ENCODE results near the gene ABCB11. TPM values are rescaled to one million over a fixed set of nuclear protein-coding genes. Genes with fewer than 3 reads are reported as not detected.

Gene ABCB11
- total and polyA plus RNA-seq, 2 of the 4 experiments (the other 2 are of a cell fraction) = not detected

GRCh38 chr2:168997118-168997521, 34.0 kb downstream of the ABCB11 start:
- TF ChIP-seq BHLHE40 (IDR thresholded peaks at IDR 0.05; ENCODE audit: low read depth, low read length) = no peak
- TF ChIP-seq MXI1 (IDR thresholded peaks at IDR 0.05; ENCODE audit: borderline replicate concordance, low read depth, low read length) = no peak
- no peak for TF ChIP-seq RFX5 (IDR thresholded peaks at IDR 0.05; ENCODE audit: low read depth, low read length)
- no peak for TF ChIP-seq CHD1 (IDR thresholded peaks at IDR 0.05; ENCODE audit: low read depth, low read length)
- TF ChIP-seq FOS (IDR thresholded peaks at IDR 0.05; ENCODE audit: low read depth, low read length) = no peak
- TF ChIP-seq MAZ (IDR thresholded peaks at IDR 0.05; ENCODE audit: borderline replicate concordance, low read depth, low read length) = no peak
- no peak for TF ChIP-seq SMC3 (IDR thresholded peaks at IDR 0.05; ENCODE audit: low read depth, low read length)
- no peak overlapping the region for H4K91ac ChIP-seq (ENCODE audit: insufficient read depth, low read depth, low read length)
- no peaks in the 10 kb centered on the region for H3K79me1 ChIP-seq (ENCODE audit: low read depth in 1 of 2, low read length in 2 of 2)
- no peak overlapping the region for H3K18ac ChIP-seq (ENCODE audit: low read depth, low read length)
- H2BK20ac ChIP-seq (ENCODE audit: low read depth, low read length) = no peak overlapping the region
- no peak overlapping the region for H3K56ac ChIP-seq (ENCODE audit: extremely low read depth, insufficient read depth, low read length)
- H3K4ac ChIP-seq (ENCODE audit: low read depth, low read length) = no peak overlapping the region
- no peak for ATAC-seq (ENCODE audit: low read depth)
- no peaks in the 10 kb centered on the region for H3K9me3 ChIP-seq (ENCODE audit: control insufficient read depth, insufficient read depth, low read length)
- no peaks in the 10 kb centered on the region for H4K20me1 ChIP-seq (ENCODE audit: insufficient read depth, low read length)
- dilution Hi-C loops (cut with HindIII; ENCODE audit: low sequenced_read_pairs, unreplicated experiment) (no loop called here), in situ Hi-C loops (cut with MboI; ENCODE audit: low sequenced_read_pairs) (no loop called here), intact Hi-C loops (cut with micrococcal nuclease) (no loop called here)
- no peak overlapping the region for H2BK120ac ChIP-seq (ENCODE audit: low read depth, low read length)
- H4K8ac ChIP-seq (ENCODE audit: low read depth in 2 of 2, low read length in 2 of 2) = no peak overlapping the region
- no peak overlapping the region for H2BK15ac ChIP-seq (ENCODE audit: low read depth, low read length)
- no peaks in the 10 kb centered on the region for H3K27me3 ChIP-seq (ENCODE audit: control insufficient read depth, insufficient read depth, low read length)
- H2BK5ac ChIP-seq (ENCODE audit: low read depth, low read length, poor library complexity, severe bottlenecking) = no peak overlapping the region
- DNase-seq = no peak
- CTCF ChIA-PET = no interaction called here
- no peaks in the 10 kb centered on the region for H3K36me3 ChIP-seq (ENCODE audit: control insufficient read depth, insufficient read depth, low read length)
- POLR2A ChIA-PET (ENCODE audit: unreplicated experiment) = no interaction called here
- H3K9ac ChIP-seq (ENCODE audit: low read depth, low read length) = no peak overlapping the region
- H2AFZ ChIP-seq (replicated peaks; ENCODE audit: low read length, poor library complexity) = no peak overlapping the region
- H3K23ac ChIP-seq (ENCODE audit: low read depth, low read length) = no peak overlapping the region
- no peak overlapping the region for H2AK5ac ChIP-seq (ENCODE audit: low read depth, low read length)
- no peak overlapping the region for H4K5ac ChIP-seq (ENCODE audit: low read depth, low read length)
- H3K4me1 ChIP-seq (ENCODE audit: control insufficient read depth, insufficient read depth, low read length) = no peaks in the 10 kb centered on the region
- H3K4me3 ChIP-seq (ENCODE audit: insufficient read depth, low read depth, low read length) = no peak overlapping the region
- no peak overlapping the region for H2AK9ac ChIP-seq (replicated peaks; ENCODE audit: low read depth, low read length, poor library complexity)
- H3K27ac ChIP-seq (ENCODE audit: insufficient read depth, low read length) = no peak overlapping the region
- no TSS peak for BruUV-seq (replicated peaks)
- H3K9me1 ChIP-seq (ENCODE audit: insufficient read depth, low read length) = no peaks in the 10 kb centered on the region
- no peak overlapping the region for H3K4me2 ChIP-seq (ENCODE audit: low read depth, low read length)
- WGBS, 2 experiments (ENCODE audit: extremely low coverage in 2 of 2, insufficient read length in 1 of 2) = no CpG with 5 or more reads among the region's 1 CpG
- H3K14ac ChIP-seq (replicated peaks; ENCODE audit: low read depth, low read length) = no peak overlapping the region

Data from IMR-90 (cell line).